ENCODE data around the gene AFAP1. TPM values are rescaled to one million over a fixed set of nuclear protein-coding genes. Genes with fewer than 3 reads are reported as not detected.

The AFAP1 gene
- total and polyA plus RNA-seq, 2 of the 4 experiments (the other 2 are of a cell fraction) = 48.2 to 80.9 TPM

DNA sequence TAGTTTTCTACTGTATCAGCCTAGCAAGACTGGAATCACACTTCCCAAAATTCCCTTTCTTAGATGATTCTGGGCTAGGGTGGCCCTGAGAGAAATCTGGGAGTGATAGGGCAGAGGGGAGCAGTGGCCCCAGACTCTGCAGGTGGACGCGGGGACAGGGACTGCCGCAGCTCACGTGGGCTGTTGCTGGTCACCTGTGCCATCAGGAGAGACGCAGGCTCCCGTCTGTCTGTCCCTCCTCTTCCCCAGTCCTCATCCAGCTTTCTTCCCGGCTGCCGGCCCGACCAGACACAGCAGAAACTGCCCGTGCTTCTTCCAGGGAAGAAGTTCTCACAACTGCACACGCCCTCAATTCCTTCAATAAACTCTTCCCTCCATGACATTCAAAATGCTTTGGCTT, 86.4 kb downstream of the AFAP1 start:
- Histone ChIP-seq H3K9ac (ENCODE audit: low read depth, low read length) (no peak overlapping the region), H2AFZ (replicated peaks; ENCODE audit: low read length, poor library complexity) (no peak overlapping the region), H3K4me2 (ENCODE audit: low read depth, low read length) (no peak overlapping the region), H4K8ac (ENCODE audit: low read depth in 2 of 2, low read length in 2 of 2) (0 out of 4 replicates have a peak overlapping the region, but pooled peaks of 1 of the 2 experiments have one; percentile 10), H3K27ac (ENCODE audit: insufficient read depth, low read length) (no peak overlapping the region), H3K4me3 (ENCODE audit: insufficient read depth, low read depth, low read length) (no peak overlapping the region), H4K20me1 (ENCODE audit: insufficient read depth, low read length) (peaks cover 5% of the 10 kb centered on the region; the same call in 1 of the 2 replicates), H3K4ac (ENCODE audit: low read depth, low read length) (peak overlapping the region; percentile 1; the same call in 1 of the 2 replicates), H4K5ac (ENCODE audit: low read depth, low read length) (no peak overlapping the region), H3K79me1 (ENCODE audit: low read depth in 1 of 2, low read length in 2 of 2) (peaks cover 39 to 87% of the 10 kb centered on the region in 2 experiments), H3K14ac (replicated peaks; ENCODE audit: low read depth, low read length) (peak overlapping the region; percentile 23; the same call in 1 of the 2 replicates), H3K23ac (ENCODE audit: low read depth, low read length) (no peak overlapping the region), H4K91ac (ENCODE audit: insufficient read depth, low read depth, low read length) (no peak overlapping the region), H2BK5ac (ENCODE audit: low read depth, low read length, poor library complexity, severe bottlenecking) (peak overlapping the region; percentile 45), H3K27me3 (ENCODE audit: control insufficient read depth, insufficient read depth, low read length) (no peaks in the 10 kb centered on the region), H3K18ac (ENCODE audit: low read depth, low read length) (no peak overlapping the region), H2BK120ac (ENCODE audit: low read depth, low read length) (peak overlapping the region; percentile 21; the same call in 1 of the 2 replicates), H2BK15ac (ENCODE audit: low read depth, low read length) (no peak overlapping the region), H3K9me3 (ENCODE audit: control insufficient read depth, insufficient read depth, low read length) (no peaks in the 10 kb centered on the region), H2AK9ac (replicated peaks; ENCODE audit: low read depth, low read length, poor library complexity) (no peak overlapping the region), H3K56ac (ENCODE audit: extremely low read depth, insufficient read depth, low read length) (no peak overlapping the region), H3K36me3 (ENCODE audit: control insufficient read depth, insufficient read depth, low read length) (peaks cover 65% of the 10 kb centered on the region), H3K9me1 (ENCODE audit: insufficient read depth, low read length) (peaks cover 46% of the 10 kb centered on the region), H3K4me1 (ENCODE audit: control insufficient read depth, insufficient read depth, low read length) (peaks cover 26% of the 10 kb centered on the region), H2AK5ac (ENCODE audit: low read depth, low read length) (peak overlapping the region; percentile 59), H2BK20ac (ENCODE audit: low read depth, low read length) (no peak overlapping the region)
- dilution Hi-C loops (cut with HindIII; ENCODE audit: low sequenced_read_pairs, unreplicated experiment) (no loop called here), intact Hi-C loops (cut with micrococcal nuclease) (no loop called here), in situ Hi-C loops (cut with MboI; ENCODE audit: low sequenced_read_pairs) (no loop called here)
- POLR2A ChIA-PET (ENCODE audit: unreplicated experiment) = no interaction called here
- ATAC-seq (ENCODE audit: low read depth) (no peak), DNase-seq (no peak)
- 90% methylated on average over 5 of the region's 11 CpGs; no CpG with 5 or more reads in 1 of the 2 experiments for whole genome bisulfite sequencing, 2 experiments (ENCODE audit: extremely low coverage in 2 of 2, insufficient read length in 1 of 2)
- TF ChIP-seq RFX5 (IDR thresholded peaks at IDR 0.05; ENCODE audit: low read depth, low read length) (no peak), MAZ (IDR thresholded peaks at IDR 0.05; ENCODE audit: borderline replicate concordance, low read depth, low read length) (no peak), NFE2L2 (IDR thresholded peaks at IDR 0.05; ENCODE audit: low read depth, low read length) (no peak), MXI1 (IDR thresholded peaks at IDR 0.05; ENCODE audit: borderline replicate concordance, low read depth, low read length) (no peak), RCOR1 (IDR thresholded peaks at IDR 0.05; ENCODE audit: insufficient replicate concordance, low read length) (no peak), MAFK (IDR thresholded peaks at IDR 0.05; ENCODE audit: low read depth, low read length) (no peak), BHLHE40 (IDR thresholded peaks at IDR 0.05; ENCODE audit: low read depth, low read length) (no peak), CEBPB (IDR thresholded peaks at IDR 0.05; ENCODE audit: low read depth, low read length) (no peak), SMC3 (IDR thresholded peaks at IDR 0.05; ENCODE audit: low read depth, low read length) (no peak), CHD1 (IDR thresholded peaks at IDR 0.05; ENCODE audit: low read depth, low read length) (no peak), RAD21 (IDR thresholded peaks at IDR 0.05; ENCODE audit: low read length) (no peak), POLR2A (IDR thresholded peaks at IDR 0.05; ENCODE audit: low read depth, low read length) (no peak), FOS (IDR thresholded peaks at IDR 0.05; ENCODE audit: low read depth, low read length) (no peak)
- TF ChIP-seq, protein P1, sequence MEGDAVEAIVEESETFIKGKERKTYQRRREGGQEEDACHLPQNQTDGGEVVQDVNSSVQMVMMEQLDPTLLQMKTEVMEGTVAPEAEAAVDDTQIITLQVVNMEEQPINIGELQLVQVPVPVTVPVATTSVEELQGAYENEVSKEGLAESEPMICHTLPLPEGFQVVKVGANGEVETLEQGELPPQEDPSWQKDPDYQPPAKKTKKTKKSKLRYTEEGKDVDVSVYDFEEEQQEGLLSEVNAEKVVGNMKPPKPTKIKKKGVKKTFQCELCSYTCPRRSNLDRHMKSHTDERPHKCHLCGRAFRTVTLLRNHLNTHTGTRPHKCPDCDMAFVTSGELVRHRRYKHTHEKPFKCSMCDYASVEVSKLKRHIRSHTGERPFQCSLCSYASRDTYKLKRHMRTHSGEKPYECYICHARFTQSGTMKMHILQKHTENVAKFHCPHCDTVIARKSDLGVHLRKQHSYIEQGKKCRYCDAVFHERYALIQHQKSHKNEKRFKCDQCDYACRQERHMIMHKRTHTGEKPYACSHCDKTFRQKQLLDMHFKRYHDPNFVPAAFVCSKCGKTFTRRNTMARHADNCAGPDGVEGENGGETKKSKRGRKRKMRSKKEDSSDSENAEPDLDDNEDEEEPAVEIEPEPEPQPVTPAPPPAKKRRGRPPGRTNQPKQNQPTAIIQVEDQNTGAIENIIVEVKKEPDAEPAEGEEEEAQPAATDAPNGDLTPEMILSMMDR (conservative IDR thresholded peaks at IDR 0.05; ENCODE audit: low read depth, low read length) = no peak
- TF ChIP-seq, protein P2, sequence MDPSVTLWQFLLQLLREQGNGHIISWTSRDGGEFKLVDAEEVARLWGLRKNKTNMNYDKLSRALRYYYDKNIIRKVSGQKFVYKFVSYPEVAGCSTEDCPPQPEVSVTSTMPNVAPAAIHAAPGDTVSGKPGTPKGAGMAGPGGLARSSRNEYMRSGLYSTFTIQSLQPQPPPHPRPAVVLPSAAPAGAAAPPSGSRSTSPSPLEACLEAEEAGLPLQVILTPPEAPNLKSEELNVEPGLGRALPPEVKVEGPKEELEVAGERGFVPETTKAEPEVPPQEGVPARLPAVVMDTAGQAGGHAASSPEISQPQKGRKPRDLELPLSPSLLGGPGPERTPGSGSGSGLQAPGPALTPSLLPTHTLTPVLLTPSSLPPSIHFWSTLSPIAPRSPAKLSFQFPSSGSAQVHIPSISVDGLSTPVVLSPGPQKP (IDR thresholded peaks at IDR 0.05; ENCODE audit: borderline replicate concordance, low read depth, low read length) = no peak
- TF ChIP-seq, protein P3, sequence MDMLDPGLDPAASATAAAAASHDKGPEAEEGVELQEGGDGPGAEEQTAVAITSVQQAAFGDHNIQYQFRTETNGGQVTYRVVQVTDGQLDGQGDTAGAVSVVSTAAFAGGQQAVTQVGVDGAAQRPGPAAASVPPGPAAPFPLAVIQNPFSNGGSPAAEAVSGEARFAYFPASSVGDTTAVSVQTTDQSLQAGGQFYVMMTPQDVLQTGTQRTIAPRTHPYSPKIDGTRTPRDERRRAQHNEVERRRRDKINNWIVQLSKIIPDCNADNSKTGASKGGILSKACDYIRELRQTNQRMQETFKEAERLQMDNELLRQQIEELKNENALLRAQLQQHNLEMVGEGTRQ (IDR thresholded peaks at IDR 0.05; ENCODE audit: low read depth, low read length) = no peak
- no TSS peak for BruUV-seq (replicated peaks)
- CTCF ChIA-PET = interaction anchor here (1.5 kb wide), 1 partner anchor 49 kb away, joined by 3 read pairs; no protein-coding TSS in a partner anchor

All from IMR-90 (cell line).